ENCODE measurements around the gene SPAG16.

SPAG16 gene

GRCh38 chr2:214203744-214204289 is 919.6 kb downstream of the SPAG16 start:
- H4K20me1 ChIP-seq (ENCODE audit: low read depth, low read length) = no peaks in the 10 kb centered on the region
- no peak overlapping the region for H2AFZ ChIP-seq (ENCODE audit: low read depth, low read length, severe bottlenecking)
- no peaks in the 10 kb centered on the region for H3K36me3 ChIP-seq (ENCODE audit: low read length)
- no peak overlapping the region for H3K4me2 ChIP-seq (ENCODE audit: low read depth, low read length, poor library complexity, severe bottlenecking)
- no peaks in the 10 kb centered on the region for H3K9me2 ChIP-seq (replicated peaks; ENCODE audit: insufficient read depth, low read length)
- TF ChIP-seq, protein P1, sequence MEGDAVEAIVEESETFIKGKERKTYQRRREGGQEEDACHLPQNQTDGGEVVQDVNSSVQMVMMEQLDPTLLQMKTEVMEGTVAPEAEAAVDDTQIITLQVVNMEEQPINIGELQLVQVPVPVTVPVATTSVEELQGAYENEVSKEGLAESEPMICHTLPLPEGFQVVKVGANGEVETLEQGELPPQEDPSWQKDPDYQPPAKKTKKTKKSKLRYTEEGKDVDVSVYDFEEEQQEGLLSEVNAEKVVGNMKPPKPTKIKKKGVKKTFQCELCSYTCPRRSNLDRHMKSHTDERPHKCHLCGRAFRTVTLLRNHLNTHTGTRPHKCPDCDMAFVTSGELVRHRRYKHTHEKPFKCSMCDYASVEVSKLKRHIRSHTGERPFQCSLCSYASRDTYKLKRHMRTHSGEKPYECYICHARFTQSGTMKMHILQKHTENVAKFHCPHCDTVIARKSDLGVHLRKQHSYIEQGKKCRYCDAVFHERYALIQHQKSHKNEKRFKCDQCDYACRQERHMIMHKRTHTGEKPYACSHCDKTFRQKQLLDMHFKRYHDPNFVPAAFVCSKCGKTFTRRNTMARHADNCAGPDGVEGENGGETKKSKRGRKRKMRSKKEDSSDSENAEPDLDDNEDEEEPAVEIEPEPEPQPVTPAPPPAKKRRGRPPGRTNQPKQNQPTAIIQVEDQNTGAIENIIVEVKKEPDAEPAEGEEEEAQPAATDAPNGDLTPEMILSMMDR (IDR thresholded peaks at IDR 0.05; ENCODE audit: insufficient read depth, low read length, poor library complexity, severe bottlenecking) = no peak
- no peak for TF ChIP-seq EZH2phosphoT487 (conservative IDR thresholded peaks at IDR 0.05; ENCODE audit: low read length)
- no peak overlapping the region for H3K9ac ChIP-seq (ENCODE audit: low read length)
- no peak overlapping the region for H3K27ac ChIP-seq (ENCODE audit: low read depth, low read length)
- no peaks in the 10 kb centered on the region for H3F3A ChIP-seq (ENCODE audit: insufficient read depth)
- H3K9me3 ChIP-seq (ENCODE audit: insufficient read depth, low read length) = no peaks in the 10 kb centered on the region
- no peak overlapping the region for H3K4me3 ChIP-seq (ENCODE audit: insufficient read depth, low read length, poor library complexity, severe bottlenecking)
- no peaks in the 10 kb centered on the region for H3K27me3 ChIP-seq (ENCODE audit: low read length)
- H3K79me2 ChIP-seq (ENCODE audit: insufficient read depth, low read length) = no peaks in the 10 kb centered on the region

DNA sequence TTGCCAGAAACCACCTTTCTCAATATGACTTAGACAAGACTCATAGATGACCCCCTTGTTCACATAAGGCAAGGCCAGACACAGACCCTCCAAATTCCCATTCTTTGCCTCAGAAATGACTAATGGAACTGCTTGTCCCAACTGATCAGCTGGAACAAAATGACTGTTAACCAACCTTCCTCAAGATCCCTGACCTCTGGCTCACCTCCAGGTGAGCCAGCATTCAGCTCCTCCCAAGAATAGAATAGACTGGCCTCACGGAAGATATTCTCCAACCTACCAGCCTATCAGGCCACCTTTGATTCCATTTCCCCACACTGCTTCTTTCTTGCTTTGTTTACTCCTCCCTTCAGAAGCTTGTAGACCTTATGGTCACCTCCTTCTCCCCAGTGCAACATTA is 930.8 kb downstream of the SPAG16 start:
- Histone ChIP-seq H3K36me3 (ENCODE audit: low read length) (no peaks in the 10 kb centered on the region), H3K27me3 (ENCODE audit: low read length) (no peaks in the 10 kb centered on the region), H3K4me3 (ENCODE audit: insufficient read depth, low read length, poor library complexity, severe bottlenecking) (no peak overlapping the region), H3F3A (ENCODE audit: insufficient read depth) (no peaks in the 10 kb centered on the region), H3K79me2 (ENCODE audit: insufficient read depth, low read length) (no peaks in the 10 kb centered on the region), H4K20me1 (ENCODE audit: low read depth, low read length) (no peaks in the 10 kb centered on the region), H3K9me2 (replicated peaks; ENCODE audit: insufficient read depth, low read length) (no peaks in the 10 kb centered on the region), H2AFZ (ENCODE audit: low read depth, low read length, severe bottlenecking) (no peak overlapping the region), H3K9ac (ENCODE audit: low read length) (no peak overlapping the region), H3K4me2 (ENCODE audit: low read depth, low read length, poor library complexity, severe bottlenecking) (no peak overlapping the region), H3K9me3 (ENCODE audit: insufficient read depth, low read length) (no peaks in the 10 kb centered on the region), H3K27ac (ENCODE audit: low read depth, low read length) (no peak overlapping the region)
- TF ChIP-seq, protein P1 (IDR thresholded peaks at IDR 0.05; ENCODE audit: insufficient read depth, low read length, poor library complexity, severe bottlenecking) = no peak
- no peak for TF ChIP-seq EZH2phosphoT487 (conservative IDR thresholded peaks at IDR 0.05; ENCODE audit: low read length)

- no peak overlapping the region for H3K4me2 ChIP-seq (ENCODE audit: low read depth, low read length, poor library complexity, severe bottlenecking)
Observed at GRCh38 chr2:214217136-214217535, 932.9 kb downstream of the SPAG16 start.

More at GRCh38 chr2:214217136-214217535, 932.9 kb downstream of the SPAG16 start:
- H3K9me3 ChIP-seq (ENCODE audit: insufficient read depth, low read length) = no peaks in the 10 kb centered on the region
- H3K79me2 ChIP-seq (ENCODE audit: insufficient read depth, low read length) = no peaks in the 10 kb centered on the region
- no peaks in the 10 kb centered on the region for H3K9me2 ChIP-seq (replicated peaks; ENCODE audit: insufficient read depth, low read length)
- H4K20me1 ChIP-seq (ENCODE audit: low read depth, low read length) = no peaks in the 10 kb centered on the region
- H3K27ac ChIP-seq (ENCODE audit: low read depth, low read length) = no peak overlapping the region
- no peaks in the 10 kb centered on the region for H3F3A ChIP-seq (ENCODE audit: insufficient read depth)
- H3K36me3 ChIP-seq (ENCODE audit: low read length) = no peaks in the 10 kb centered on the region
- no peak overlapping the region for H2AFZ ChIP-seq (ENCODE audit: low read depth, low read length, severe bottlenecking)
- TF ChIP-seq, protein P1 (IDR thresholded peaks at IDR 0.05; ENCODE audit: insufficient read depth, low read length, poor library complexity, severe bottlenecking) = no peak
- no peak for TF ChIP-seq EZH2phosphoT487 (conservative IDR thresholded peaks at IDR 0.05; ENCODE audit: low read length)
- no peak overlapping the region for H3K9ac ChIP-seq (ENCODE audit: low read length)
- no peak overlapping the region for H3K4me3 ChIP-seq (ENCODE audit: insufficient read depth, low read length, poor library complexity, severe bottlenecking)
- no peaks in the 10 kb centered on the region for H3K27me3 ChIP-seq (ENCODE audit: low read length)
